ENCODE measurements around the gene ARMC2. TPM values are rescaled to one million over a fixed set of nuclear protein-coding genes. Genes with fewer than 3 reads are reported as not detected.

The ARMC2 gene
- total RNA-seq, 1 donor from 2014 or later, result 5.2 TPM

- H3K4me2 ChIP-seq (ENCODE audit: low read length), result no peak overlapping the region
- H3K4me3 Mint-ChIP-seq (ENCODE audit: unreplicated experiment), result no peak overlapping the region
Measured at GRCh38 chr6:108839083-108839642, 9.1 kb upstream of the ARMC2 start.

GRCh38 chr6:108840919-108841318 lies 7.3 kb upstream of the ARMC2 start:
- H3K36me3 ChIP-seq (ENCODE audit: insufficient read depth, low read length), result no peaks in the 10 kb centered on the region
- H3K9me3 Mint-ChIP-seq (ENCODE audit: unreplicated experiment), result no peaks in the 10 kb centered on the region
- no peak overlapping the region for H3K4me2 ChIP-seq (ENCODE audit: low read length)
- no peak overlapping the region for H3K27ac ChIP-seq (ENCODE audit: low read depth, low read length)
- no peak for FAIRE-seq
- H3K4me3 ChIP-seq (ENCODE audit: insufficient read depth, low read depth, low read length), result no peak overlapping the region
- H3K27me3 ChIP-seq (ENCODE audit: insufficient read depth, low read length), result peaks cover 2% of the 10 kb centered on the region
- no peaks in the 10 kb centered on the region for H3K4me1 ChIP-seq (ENCODE audit: insufficient read depth, low read length)
- H3K4me1 Mint-ChIP-seq (ENCODE audit: low read depth, unreplicated experiment), result peaks cover 17% of the 10 kb centered on the region
- H3K79me2 ChIP-seq (ENCODE audit: insufficient read depth, low read length), result no peaks in the 10 kb centered on the region
- no peaks in the 10 kb centered on the region for H3K9me3 ChIP-seq (ENCODE audit: insufficient read depth, low read depth, low read length)
- H3K36me3 Mint-ChIP-seq (ENCODE audit: low read depth, unreplicated experiment), result no peaks in the 10 kb centered on the region
- no peak overlapping the region for H3K9ac ChIP-seq (ENCODE audit: low read length)
- no peak overlapping the region for H3K27ac Mint-ChIP-seq (ENCODE audit: unreplicated experiment)
- H3K4me3 Mint-ChIP-seq (ENCODE audit: unreplicated experiment), result no peak overlapping the region
- TF ChIP-seq EZH2 (IDR thresholded peaks at IDR 0.05; ENCODE audit: insufficient read depth, low read length), result no peak
- no peak for TF ChIP-seq CTCF (IDR thresholded peaks at IDR 0.05; ENCODE audit: insufficient read depth, low read depth, low read length)
- no peak overlapping the region for H2AFZ ChIP-seq (ENCODE audit: low read depth, low read length)
- DNase-seq (ENCODE audit: low read depth), result no peak
- peaks cover 30% of the 10 kb centered on the region for H3K27me3 Mint-ChIP-seq (ENCODE audit: low read depth, unreplicated experiment)
- no peaks in the 10 kb centered on the region for H4K20me1 ChIP-seq (ENCODE audit: insufficient read depth, low read length)

More at GRCh38 chr6:108839083-108839642, 9.1 kb upstream of the ARMC2 start:
- H3K79me2 ChIP-seq (ENCODE audit: insufficient read depth, low read length), result no peaks in the 10 kb centered on the region
- FAIRE-seq (no peak), DNase-seq (ENCODE audit: low read depth) (no peak)
- H3K9ac ChIP-seq (ENCODE audit: low read length), result no peak overlapping the region
- H3K36me3 ChIP-seq (ENCODE audit: insufficient read depth, low read length), result no peaks in the 10 kb centered on the region
- TF ChIP-seq EZH2 (IDR thresholded peaks at IDR 0.05; ENCODE audit: insufficient read depth, low read length) (no peak), CTCF (IDR thresholded peaks at IDR 0.05; ENCODE audit: insufficient read depth, low read depth, low read length) (no peak)
- peaks cover 18% of the 10 kb centered on the region for H3K4me1 Mint-ChIP-seq (ENCODE audit: low read depth, unreplicated experiment)
- no peaks in the 10 kb centered on the region for H3K9me3 Mint-ChIP-seq (ENCODE audit: unreplicated experiment)
- H3K27me3 Mint-ChIP-seq (ENCODE audit: low read depth, unreplicated experiment), result peaks cover 30% of the 10 kb centered on the region
- H3K27me3 ChIP-seq (ENCODE audit: insufficient read depth, low read length), result peaks cover 2% of the 10 kb centered on the region
- no peaks in the 10 kb centered on the region for H3K9me3 ChIP-seq (ENCODE audit: insufficient read depth, low read depth, low read length)
- H2AFZ ChIP-seq (ENCODE audit: low read depth, low read length), result no peak overlapping the region
- no peak overlapping the region for H3K4me3 ChIP-seq (ENCODE audit: insufficient read depth, low read depth, low read length)
- no peaks in the 10 kb centered on the region for H3K36me3 Mint-ChIP-seq (ENCODE audit: low read depth, unreplicated experiment)
- no peaks in the 10 kb centered on the region for H3K4me1 ChIP-seq (ENCODE audit: insufficient read depth, low read length)
- no peak overlapping the region for H3K27ac Mint-ChIP-seq (ENCODE audit: unreplicated experiment)
- H3K27ac ChIP-seq (ENCODE audit: low read depth, low read length), result no peak overlapping the region
- no peaks in the 10 kb centered on the region for H4K20me1 ChIP-seq (ENCODE audit: insufficient read depth, low read length)

GRCh38 chr6:108841377-108841855 lies 6.8 kb upstream of the ARMC2 start:
- Histone ChIP-seq H4K20me1 (ENCODE audit: insufficient read depth, low read length) (no peaks in the 10 kb centered on the region), H3K27me3 (ENCODE audit: insufficient read depth, low read length) (peaks cover 2% of the 10 kb centered on the region), H3K4me1 (ENCODE audit: insufficient read depth, low read length) (no peaks in the 10 kb centered on the region), H3K9ac (ENCODE audit: low read length) (no peak overlapping the region), H3K4me2 (ENCODE audit: low read length) (no peak overlapping the region), H2AFZ (ENCODE audit: low read depth, low read length) (no peak overlapping the region), H3K36me3 (ENCODE audit: insufficient read depth, low read length) (no peaks in the 10 kb centered on the region), H3K27ac (ENCODE audit: low read depth, low read length) (no peak overlapping the region), H3K4me3 (ENCODE audit: insufficient read depth, low read depth, low read length) (no peak overlapping the region), H3K9me3 (ENCODE audit: insufficient read depth, low read depth, low read length) (no peaks in the 10 kb centered on the region), H3K79me2 (ENCODE audit: insufficient read depth, low read length) (no peaks in the 10 kb centered on the region)
- H3K27me3 Mint-ChIP-seq (ENCODE audit: low read depth, unreplicated experiment), result peaks cover 30% of the 10 kb centered on the region
- DNase-seq (ENCODE audit: low read depth), result no peak
- no peak overlapping the region for H3K27ac Mint-ChIP-seq (ENCODE audit: unreplicated experiment)
- H3K36me3 Mint-ChIP-seq (ENCODE audit: low read depth, unreplicated experiment), result no peaks in the 10 kb centered on the region
- H3K4me3 Mint-ChIP-seq (ENCODE audit: unreplicated experiment), result no peak overlapping the region
- TF ChIP-seq EZH2 (IDR thresholded peaks at IDR 0.05; ENCODE audit: insufficient read depth, low read length) (no peak), CTCF (IDR thresholded peaks at IDR 0.05; ENCODE audit: insufficient read depth, low read depth, low read length) (no peak)
- no peak for FAIRE-seq
- H3K9me3 Mint-ChIP-seq (ENCODE audit: unreplicated experiment), result no peaks in the 10 kb centered on the region
- H3K4me1 Mint-ChIP-seq (ENCODE audit: low read depth, unreplicated experiment), result peaks cover 16% of the 10 kb centered on the region
